Activated CD4-positive, alpha-beta T cell treated with anti-CD3 and anti-CD28 coated beads, Interleukin-2, amount 10 ng/mL, durations not matched to agents 24 days and 14 days (primary cell): ENCODE results near the gene FBXW4. TPM values are rescaled to one million over a fixed set of nuclear protein-coding genes. Genes with fewer than 3 reads are reported as not detected.

Experiments
- DNase-seq: peaks from one replicate; pipeline ENCODE4 v3.0.0; 2022
- H3K27ac Mint-ChIP-seq: one replicate; pipeline ENCODE4 v1.8.0; 2022; ENCODE audit warnings: mild to moderate bottlenecking, mixed read lengths
- H3K27me3 Mint-ChIP-seq: one replicate; pipeline ENCODE4 v1.8.0; 2022; ENCODE audit warnings: mixed read lengths
- H3K36me3 Mint-ChIP-seq: one replicate; pipeline ENCODE4 v1.8.0; 2022; ENCODE audit warnings: low read depth, mild to moderate bottlenecking, mixed read lengths
- H3K4me1 Mint-ChIP-seq: one replicate; pipeline ENCODE4 v1.8.0; 2021; ENCODE audit warnings: mixed read lengths
- H3K4me3 Mint-ChIP-seq: one replicate; pipeline ENCODE4 v1.8.0; 2022; ENCODE audit warnings: mild to moderate bottlenecking, moderate library complexity, mixed read lengths
- H3K9me3 Mint-ChIP-seq: one replicate; pipeline ENCODE4 v1.8.0; 2021; ENCODE audit warnings: mixed read lengths
- intact Hi-C: fragments of 100-400 bp; cut with micrococcal nuclease; formaldehyde crosslinking; loops from one replicate; pipeline ENCODE4 v1.15.1; 2023
- total RNA-seq: library from RNA; stranded (reverse); gene quantifications from 2 replicates; pipeline ENCODE4 v1.2.3, GENCODE V29; 2022

The FBXW4 gene
- total RNA-seq, 1 donor from 2014 or later: 32.0 TPM

- peaks cover 37% of the 10 kb centered on the region for H3K36me3 Mint-ChIP-seq
- H3K4me1 Mint-ChIP-seq: peaks cover 27% of the 10 kb centered on the region
- no peaks in the 10 kb centered on the region for H3K27me3 Mint-ChIP-seq
- DNase-seq: no peak
- intact Hi-C loops: no loop called here
- H3K27ac Mint-ChIP-seq: no peak overlapping the region
- no peak overlapping the region for H3K4me3 Mint-ChIP-seq
- no peaks in the 10 kb centered on the region for H3K9me3 Mint-ChIP-seq
These were observed 7.8 kb downstream of the FBXW4 start for GRCh38 chr10:101687071-101687658.

DNA sequence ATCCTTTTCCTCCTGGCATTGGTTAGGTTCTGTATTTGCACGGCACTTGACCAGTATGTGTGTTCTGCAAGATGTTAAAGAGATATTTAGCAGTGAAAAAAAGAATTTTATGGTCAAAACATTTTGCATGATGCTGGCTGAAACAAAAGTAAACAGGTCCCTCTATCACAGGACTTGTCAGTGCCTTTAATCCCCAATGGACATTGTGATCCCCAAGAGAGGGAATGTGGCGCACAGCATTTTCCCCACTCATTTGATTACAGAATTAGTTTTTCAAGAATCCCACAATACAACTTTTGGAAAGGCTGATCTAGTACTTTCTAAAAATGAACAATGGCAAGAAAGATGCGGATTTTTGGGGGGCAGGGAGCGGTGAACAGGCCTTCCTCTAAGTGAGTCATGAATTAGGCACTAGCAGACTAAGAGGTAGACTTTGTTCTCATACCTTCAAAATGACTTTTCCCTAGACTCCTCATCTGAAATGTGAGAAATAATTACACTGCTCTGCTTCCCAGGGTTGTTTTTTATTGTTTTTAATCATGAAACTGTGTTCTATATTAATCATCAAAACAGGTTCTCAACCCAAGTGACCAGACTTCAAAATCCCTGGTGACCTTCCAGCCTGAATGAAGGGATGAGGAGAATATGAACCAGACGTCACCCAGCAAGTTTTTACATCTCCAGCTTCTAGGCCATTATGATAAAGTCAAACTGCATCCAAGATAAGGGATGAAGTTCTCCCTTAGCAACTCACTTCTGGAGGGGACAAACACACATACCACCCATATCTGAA, 8.6 kb downstream of the FBXW4 start:
- intact Hi-C loops: no loop called here
- no peak for DNase-seq
- H3K4me3 Mint-ChIP-seq: no peak overlapping the region
- peaks cover 22% of the 10 kb centered on the region for H3K4me1 Mint-ChIP-seq
- no peaks in the 10 kb centered on the region for H3K27me3 Mint-ChIP-seq
- H3K9me3 Mint-ChIP-seq: no peaks in the 10 kb centered on the region
- H3K27ac Mint-ChIP-seq: no peak overlapping the region
- H3K36me3 Mint-ChIP-seq: peaks cover 34% of the 10 kb centered on the region

DNA sequence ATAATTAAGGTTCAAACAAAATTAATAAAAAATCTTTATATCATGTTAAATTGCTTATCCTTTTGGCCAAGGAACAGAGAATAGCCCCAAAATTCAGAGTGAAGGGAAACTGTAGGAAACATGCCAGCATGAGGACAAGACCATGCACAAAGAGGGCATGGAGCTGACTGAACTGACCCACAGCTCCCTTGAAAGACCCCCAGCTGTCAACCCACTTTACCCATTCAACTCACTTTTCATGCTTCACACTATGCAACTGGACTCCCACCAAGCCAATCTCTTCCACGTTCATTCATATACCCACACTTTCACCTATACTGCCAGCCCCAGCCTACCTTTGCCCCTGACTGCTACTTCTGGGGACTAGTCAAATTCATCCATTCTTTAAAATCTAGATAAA, 10.2 kb downstream of the FBXW4 start:
- H3K27me3 Mint-ChIP-seq: no peaks in the 10 kb centered on the region
- H3K4me3 Mint-ChIP-seq: no peak overlapping the region
- no peaks in the 10 kb centered on the region for H3K9me3 Mint-ChIP-seq
- H3K27ac Mint-ChIP-seq: no peak overlapping the region
- no peak for DNase-seq
- peaks cover 17% of the 10 kb centered on the region for H3K4me1 Mint-ChIP-seq
- peaks cover 28% of the 10 kb centered on the region for H3K36me3 Mint-ChIP-seq
- intact Hi-C loops: no loop called here

GRCh38 chr10:101683276-101683675, 11.7 kb downstream of the FBXW4 start:
- Mint-ChIP-seq H3K27ac (no peak overlapping the region), H3K4me1 (peaks cover 16% of the 10 kb centered on the region), H3K27me3 (no peaks in the 10 kb centered on the region), H3K4me3 (no peak overlapping the region), H3K36me3 (peaks cover 22% of the 10 kb centered on the region), H3K9me3 (no peaks in the 10 kb centered on the region)
- intact Hi-C loops: no loop called here
- DNase-seq: no peak

GRCh38 chr10:101682172-101682825, 12.7 kb downstream of the FBXW4 start:
- intact Hi-C loops: no loop called here
- H3K4me3 Mint-ChIP-seq: no peak overlapping the region
- no peak overlapping the region for H3K27ac Mint-ChIP-seq
- no peaks in the 10 kb centered on the region for H3K27me3 Mint-ChIP-seq
- peaks cover 16% of the 10 kb centered on the region for H3K36me3 Mint-ChIP-seq
- DNase-seq: no peak
- peaks cover 11% of the 10 kb centered on the region for H3K4me1 Mint-ChIP-seq
- no peaks in the 10 kb centered on the region for H3K9me3 Mint-ChIP-seq

DNA sequence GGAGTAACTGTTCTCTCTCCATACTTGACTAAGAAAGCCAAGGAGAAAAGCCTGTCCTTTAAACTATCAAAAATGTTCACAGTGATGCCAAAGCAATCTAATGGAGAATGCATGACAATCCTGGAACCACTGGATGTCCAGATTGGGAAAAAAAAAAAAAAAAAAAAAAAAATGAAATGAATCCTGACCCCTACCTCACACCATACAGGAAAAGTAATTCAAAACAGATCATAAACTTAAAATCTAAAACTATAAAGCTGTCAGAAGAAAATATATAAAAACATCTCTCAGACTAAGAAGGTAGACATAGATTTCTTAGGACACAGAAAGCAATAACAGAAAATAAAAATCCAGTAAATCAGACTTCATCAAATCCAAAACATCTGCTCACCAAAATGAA, 18.4 kb downstream of the FBXW4 start:
- no peaks in the 10 kb centered on the region for H3K27me3 Mint-ChIP-seq
- H3K27ac Mint-ChIP-seq: no peak overlapping the region
- H3K9me3 Mint-ChIP-seq: no peaks in the 10 kb centered on the region
- intact Hi-C loops: no loop called here
- H3K4me1 Mint-ChIP-seq: peaks cover 1% of the 10 kb centered on the region
- no peak for DNase-seq
- H3K4me3 Mint-ChIP-seq: no peak overlapping the region
- peaks cover 39% of the 10 kb centered on the region for H3K36me3 Mint-ChIP-seq

- no peak for DNase-seq
- intact Hi-C loops: no loop called here
- H3K36me3 Mint-ChIP-seq: peaks cover 45% of the 10 kb centered on the region
- H3K4me3 Mint-ChIP-seq: no peak overlapping the region
- H3K9me3 Mint-ChIP-seq: no peaks in the 10 kb centered on the region
- peaks cover 7% of the 10 kb centered on the region for H3K4me1 Mint-ChIP-seq
- no peak overlapping the region for H3K27ac Mint-ChIP-seq
- no peaks in the 10 kb centered on the region for H3K27me3 Mint-ChIP-seq
These were observed 19.9 kb downstream of the FBXW4 start for GRCh38 chr10:101675115-101675514.

GRCh38 chr10:101672536-101672935, 22.4 kb downstream of the FBXW4 start:
- H3K4me3 Mint-ChIP-seq: no peak overlapping the region
- no peak for DNase-seq
- peaks cover 7% of the 10 kb centered on the region for H3K4me1 Mint-ChIP-seq
- no peak overlapping the region for H3K27ac Mint-ChIP-seq
- no peaks in the 10 kb centered on the region for H3K9me3 Mint-ChIP-seq
- intact Hi-C loops: no loop called here
- H3K27me3 Mint-ChIP-seq: no peaks in the 10 kb centered on the region
- peaks cover 57% of the 10 kb centered on the region for H3K36me3 Mint-ChIP-seq

DNA sequence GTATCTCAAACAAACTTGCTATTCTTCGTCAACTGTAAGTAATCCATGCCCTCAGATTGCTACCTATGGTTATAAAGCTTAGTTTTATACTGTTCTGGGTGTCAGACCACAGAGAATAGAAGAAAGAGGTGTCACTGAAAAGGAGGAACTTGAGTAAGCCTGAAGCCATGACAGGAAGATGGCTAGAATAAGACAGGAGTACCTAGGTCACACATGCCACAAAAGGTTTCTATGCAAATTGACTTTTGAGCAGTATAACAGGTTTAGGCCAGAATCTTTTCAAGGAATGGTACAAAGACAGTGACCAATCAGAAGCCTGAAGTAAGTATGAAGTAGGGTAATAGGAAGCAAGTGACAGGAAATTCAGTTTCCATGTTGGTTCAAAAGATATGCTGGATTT, 23.5 kb downstream of the FBXW4 start:
- H3K9me3 Mint-ChIP-seq: no peaks in the 10 kb centered on the region
- H3K27me3 Mint-ChIP-seq: no peaks in the 10 kb centered on the region
- no peak for DNase-seq
- no peak overlapping the region for H3K27ac Mint-ChIP-seq
- intact Hi-C loops: no loop called here
- peaks cover 7% of the 10 kb centered on the region for H3K4me1 Mint-ChIP-seq
- peaks cover 54% of the 10 kb centered on the region for H3K36me3 Mint-ChIP-seq
- H3K4me3 Mint-ChIP-seq: no peak overlapping the region

DNA sequence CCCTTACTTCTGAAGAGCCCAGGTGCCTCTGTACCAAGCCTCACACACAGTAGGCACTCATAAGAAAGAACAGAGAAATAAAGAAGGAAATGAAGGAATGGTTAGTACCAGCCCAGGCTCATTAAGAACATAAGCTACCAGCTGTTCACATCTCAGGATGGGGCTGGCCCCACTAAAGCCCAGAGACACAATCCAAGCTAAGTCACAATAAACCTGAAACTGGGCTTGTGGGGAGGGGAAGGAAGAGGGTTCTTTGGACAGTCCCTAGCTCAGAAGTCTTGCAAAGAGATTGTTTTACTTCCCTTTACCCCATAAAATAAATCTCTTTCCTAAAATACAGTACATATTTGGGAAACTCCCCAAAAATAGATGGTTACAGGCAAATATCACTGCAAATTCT, 24.3 kb downstream of the FBXW4 start:
- intact Hi-C loops: no loop called here

GRCh38 chr10:101669181-101669580, 25.8 kb downstream of the FBXW4 start:
- intact Hi-C loops: no loop called here
- DNase-seq: no peak
- H3K36me3 Mint-ChIP-seq: peaks cover 53% of the 10 kb centered on the region
- H3K4me1 Mint-ChIP-seq: peaks cover 7% of the 10 kb centered on the region
- H3K27ac Mint-ChIP-seq: no peak overlapping the region
- no peak overlapping the region for H3K4me3 Mint-ChIP-seq
- H3K9me3 Mint-ChIP-seq: no peaks in the 10 kb centered on the region
- H3K27me3 Mint-ChIP-seq: no peaks in the 10 kb centered on the region

More for the DNA sequence above, 24.3 kb downstream of the FBXW4 start:
- DNase-seq: no peak
- H3K4me1 Mint-ChIP-seq: peaks cover 7% of the 10 kb centered on the region
- H3K27ac Mint-ChIP-seq: no peak overlapping the region
- no peaks in the 10 kb centered on the region for H3K27me3 Mint-ChIP-seq
- H3K36me3 Mint-ChIP-seq: peaks cover 55% of the 10 kb centered on the region
- no peaks in the 10 kb centered on the region for H3K9me3 Mint-ChIP-seq
- H3K4me3 Mint-ChIP-seq: no peak overlapping the region

DNA sequence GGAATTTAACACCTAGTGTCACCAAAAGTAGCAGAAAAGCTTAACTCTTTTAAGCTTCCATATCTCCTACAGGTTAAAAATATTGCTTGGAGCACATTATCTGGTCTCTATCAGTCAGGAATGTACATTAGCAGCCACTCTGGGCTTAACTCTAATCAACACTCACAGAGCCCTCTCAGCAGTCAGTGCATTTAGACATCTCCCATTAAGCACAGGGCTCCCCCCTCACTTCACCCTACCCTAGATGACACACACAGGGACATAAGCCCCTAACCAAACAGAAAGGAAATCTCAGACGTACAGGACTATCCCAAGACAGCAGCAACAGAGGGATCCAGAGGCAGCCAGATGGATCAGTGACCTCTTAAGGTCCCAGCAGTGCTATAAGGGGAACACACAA, 26.4 kb downstream of the FBXW4 start:
- intact Hi-C loops: no loop called here

GRCh38 chr10:101666083-101666482, 28.9 kb downstream of the FBXW4 start:
- Mint-ChIP-seq H3K9me3 (no peaks in the 10 kb centered on the region), H3K27ac (no peak overlapping the region), H3K4me3 (no peak overlapping the region), H3K27me3 (no peaks in the 10 kb centered on the region), H3K4me1 (peaks cover 2% of the 10 kb centered on the region), H3K36me3 (peaks cover 41% of the 10 kb centered on the region)
- no peak for DNase-seq
- intact Hi-C loops: no loop called here

More for the DNA sequence above, 26.4 kb downstream of the FBXW4 start:
- Mint-ChIP-seq H3K36me3 (peaks cover 54% of the 10 kb centered on the region), H3K27me3 (no peaks in the 10 kb centered on the region), H3K4me1 (peaks cover 7% of the 10 kb centered on the region), H3K9me3 (no peaks in the 10 kb centered on the region), H3K4me3 (no peak overlapping the region), H3K27ac (no peak overlapping the region)
- no peak for DNase-seq

- no peak for DNase-seq
- Mint-ChIP-seq H3K4me1 (no peaks in the 10 kb centered on the region), H3K27ac (no peak overlapping the region), H3K9me3 (no peaks in the 10 kb centered on the region), H3K36me3 (peaks cover 35% of the 10 kb centered on the region), H3K27me3 (no peaks in the 10 kb centered on the region), H3K4me3 (no peak overlapping the region)
- intact Hi-C loops: no loop called here
These were observed 31.9 kb downstream of the FBXW4 start for GRCh38 chr10:101663097-101663496.
